GM12865 (cell line): ENCODE data around the gene MCC.

Source experiments
- DNase-seq: peaks from one replicate; pipeline ENCODE4 v3.0.0; 2010; ENCODE audit warnings: low read depth
- H3K4me3 ChIP-seq: 2 replicates; pipeline ENCODE4 v1.5.1; 2011; ENCODE audit warnings: mild to moderate bottlenecking, low read depth, low read length, control low read depth
- TF ChIP-seq, protein P1 (sequence below): IDR thresholded peaks from 2 replicates; pipeline ENCODE4 v1.5.1; 2011; ENCODE audit warnings: low read length, control low read depth, low read depth, inconsistent platforms; ENCODE audit not compliant: insufficient read depth; ENCODE audit errors: missing control alignments

MCC gene

DNA sequence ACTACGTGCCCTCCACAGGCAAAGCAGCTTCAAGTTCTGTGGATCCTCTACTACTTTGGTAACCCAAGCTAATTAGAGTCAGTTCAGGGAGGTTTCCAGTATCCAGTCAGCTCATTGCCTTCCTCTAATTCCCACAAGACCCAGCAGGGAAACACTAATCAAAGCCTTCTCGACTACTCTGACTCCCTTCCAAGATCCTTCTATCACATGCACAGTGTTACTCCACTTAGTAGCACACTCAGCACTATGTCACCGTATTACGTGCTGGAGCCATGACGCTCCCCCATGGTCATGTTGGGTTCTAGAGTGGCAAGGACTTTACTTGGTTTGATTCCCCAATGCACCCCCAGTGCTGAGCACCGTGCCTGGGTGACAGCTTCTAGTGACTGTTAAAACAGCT lies 458.6 kb downstream of the MCC start:
- no peak for DNase-seq
- TF ChIP-seq, protein P1, sequence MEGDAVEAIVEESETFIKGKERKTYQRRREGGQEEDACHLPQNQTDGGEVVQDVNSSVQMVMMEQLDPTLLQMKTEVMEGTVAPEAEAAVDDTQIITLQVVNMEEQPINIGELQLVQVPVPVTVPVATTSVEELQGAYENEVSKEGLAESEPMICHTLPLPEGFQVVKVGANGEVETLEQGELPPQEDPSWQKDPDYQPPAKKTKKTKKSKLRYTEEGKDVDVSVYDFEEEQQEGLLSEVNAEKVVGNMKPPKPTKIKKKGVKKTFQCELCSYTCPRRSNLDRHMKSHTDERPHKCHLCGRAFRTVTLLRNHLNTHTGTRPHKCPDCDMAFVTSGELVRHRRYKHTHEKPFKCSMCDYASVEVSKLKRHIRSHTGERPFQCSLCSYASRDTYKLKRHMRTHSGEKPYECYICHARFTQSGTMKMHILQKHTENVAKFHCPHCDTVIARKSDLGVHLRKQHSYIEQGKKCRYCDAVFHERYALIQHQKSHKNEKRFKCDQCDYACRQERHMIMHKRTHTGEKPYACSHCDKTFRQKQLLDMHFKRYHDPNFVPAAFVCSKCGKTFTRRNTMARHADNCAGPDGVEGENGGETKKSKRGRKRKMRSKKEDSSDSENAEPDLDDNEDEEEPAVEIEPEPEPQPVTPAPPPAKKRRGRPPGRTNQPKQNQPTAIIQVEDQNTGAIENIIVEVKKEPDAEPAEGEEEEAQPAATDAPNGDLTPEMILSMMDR: no peak
- H3K4me3 ChIP-seq: no peak overlapping the region

DNA sequence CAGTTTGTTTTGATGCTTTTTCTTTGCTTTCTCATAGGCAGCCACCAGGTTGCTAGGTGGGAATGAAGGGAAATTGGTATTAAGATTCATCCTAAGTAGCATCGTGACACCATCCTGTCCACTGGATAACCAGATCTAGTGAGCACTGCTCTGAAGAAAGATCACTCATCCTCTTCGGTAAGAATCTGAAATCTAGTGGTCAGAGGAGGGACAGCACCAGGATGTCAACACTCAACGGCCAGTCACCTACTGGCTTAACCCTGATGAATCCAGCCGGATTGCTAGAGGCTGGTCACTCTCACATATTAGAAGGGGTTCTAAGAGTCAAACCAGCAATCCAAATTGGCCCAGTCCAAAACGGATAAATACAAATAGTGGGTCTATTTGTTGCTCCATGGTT lies 460.8 kb downstream of the MCC start:
- TF ChIP-seq, protein P1: no peak
- H3K4me3 ChIP-seq: no peak overlapping the region
- DNase-seq: no peak

DNA sequence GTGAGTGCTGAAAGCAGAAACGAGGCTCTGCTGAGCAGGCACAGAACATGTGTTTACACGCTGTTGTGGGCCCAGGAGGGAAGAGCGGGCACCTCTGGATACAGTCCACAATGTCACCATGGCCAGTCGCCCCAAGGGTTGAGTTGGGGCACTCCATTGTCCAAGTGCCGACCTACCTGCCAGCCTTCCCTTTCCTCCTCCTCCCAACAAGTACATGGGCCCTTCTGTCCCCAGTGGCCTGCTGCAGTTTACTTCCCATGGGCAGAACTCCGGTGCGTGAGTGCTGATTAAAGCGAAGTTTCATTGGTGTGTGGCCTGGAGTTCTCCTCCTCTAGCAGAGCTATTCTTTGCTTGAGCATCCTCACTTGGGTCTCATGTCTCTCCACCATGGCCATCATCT lies 461.2 kb downstream of the MCC start:
- TF ChIP-seq, protein P1: no peak
- no peak overlapping the region for H3K4me3 ChIP-seq
- no peak for DNase-seq

DNA sequence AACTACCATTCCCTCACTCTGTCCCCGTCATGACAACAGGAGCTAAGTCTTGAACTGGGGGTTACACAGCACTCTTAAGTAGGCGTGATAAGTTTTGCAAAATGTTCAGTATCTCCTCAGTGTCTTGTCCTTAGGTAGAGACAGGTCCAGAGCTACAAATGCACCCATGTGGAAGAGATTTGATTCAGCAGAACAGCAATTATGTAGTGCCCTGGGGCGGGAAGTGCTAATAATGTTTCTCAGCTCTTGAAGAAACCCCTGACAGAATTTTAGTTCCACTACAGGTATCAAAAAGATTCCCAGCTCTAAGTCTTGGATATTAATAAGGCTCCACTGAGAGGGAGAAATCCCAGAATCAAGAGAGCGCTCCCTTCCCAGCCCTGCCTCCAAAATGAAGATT lies 462.0 kb downstream of the MCC start:
- DNase-seq: no peak
- no peak overlapping the region for H3K4me3 ChIP-seq
- TF ChIP-seq, protein P1: no peak

DNA sequence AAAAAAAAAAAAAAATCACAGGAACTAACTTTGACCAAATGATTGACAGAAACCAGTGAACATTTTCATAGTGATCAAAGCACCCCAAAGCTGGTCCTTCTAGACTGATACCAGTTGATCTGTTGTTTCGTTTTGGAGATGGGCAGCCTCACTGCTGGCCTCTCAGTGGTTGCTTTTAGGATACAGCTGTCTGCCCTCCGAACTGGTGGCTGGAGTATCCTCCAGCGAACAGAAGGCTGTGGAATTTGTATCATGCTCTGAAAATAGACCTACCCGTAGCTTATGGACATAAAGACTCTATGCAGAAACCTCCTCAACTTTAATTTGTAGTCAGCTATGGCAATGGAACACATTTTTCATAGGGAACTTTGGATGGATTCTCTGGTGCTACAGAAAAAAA lies 462.7 kb downstream of the MCC start:
- H3K4me3 ChIP-seq: no peak overlapping the region
- no peak for DNase-seq
- TF ChIP-seq, protein P1: no peak

DNA sequence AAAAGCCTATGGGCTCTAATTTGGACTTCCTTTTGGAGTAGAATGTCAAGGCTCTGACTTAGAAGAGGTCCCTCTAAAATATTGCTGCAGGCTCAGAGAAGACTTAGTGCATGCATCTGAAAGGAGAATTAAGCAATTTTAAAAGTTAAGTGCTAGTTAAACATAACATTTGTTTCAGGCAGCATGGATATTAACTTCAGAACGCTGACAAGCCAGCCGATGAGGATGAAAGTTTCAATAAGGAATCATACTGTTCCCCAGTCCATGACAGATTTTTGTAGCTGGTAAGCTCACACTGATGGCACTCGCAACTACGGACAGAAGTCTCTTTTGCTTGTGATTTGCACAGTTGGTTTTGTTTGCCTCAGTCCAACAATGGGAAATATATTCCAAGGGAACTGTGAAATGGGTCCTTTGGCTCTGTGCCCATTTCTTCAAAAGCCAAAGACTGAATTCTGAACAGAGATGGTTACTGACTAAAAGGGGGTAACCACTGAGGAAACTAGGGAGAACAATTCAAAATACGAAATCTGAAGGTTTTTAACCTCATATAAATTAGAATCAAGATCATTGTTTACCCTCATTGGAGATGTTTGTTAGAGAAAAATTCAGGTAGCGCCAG lies 464.1 kb downstream of the MCC start:
- TF ChIP-seq, protein P1: no peak
- no peak for DNase-seq
- no peak overlapping the region for H3K4me3 ChIP-seq

DNA sequence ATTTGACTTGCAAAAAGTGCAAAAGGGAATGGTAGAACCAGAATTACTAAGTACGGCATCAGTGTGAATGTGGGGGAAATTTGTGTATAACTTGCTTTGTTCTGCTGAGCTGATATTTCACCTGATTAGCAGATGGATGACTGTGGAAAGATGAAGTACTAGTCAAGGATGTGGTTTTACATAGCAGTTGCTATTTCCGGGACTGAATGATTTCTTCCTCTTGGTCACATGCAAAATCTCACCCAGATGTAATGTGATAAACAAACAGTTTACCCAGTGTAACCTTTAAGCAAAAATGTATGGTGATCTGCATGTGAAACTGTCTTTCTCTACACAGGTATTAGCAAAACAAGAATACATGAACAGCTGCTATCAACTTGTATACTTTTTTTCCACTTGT lies 465.6 kb downstream of the MCC start:
- peak; percentile 51 for DNase-seq
- TF ChIP-seq, protein P1: no peak
- H3K4me3 ChIP-seq: no peak overlapping the region
